SK-N-SH treated with all-trans-retinoic acid at 6 μM for 48 hours (cell line): ENCODE measurements around the gene RIMBP3C.
"Not testable (repeated sequence)": the region's sequence is repeated elsewhere in the genome, so short reads cannot be mapped to it uniquely, and the experiment has no call there.

ENCODE experiments used
- ATAC-seq: fragments of 200-7000 bp; cut with Tn5 transposase; 3 replicates; pipeline ENCODE4 v1.9.1; 2020; ENCODE audit warnings: mild to moderate bottlenecking, moderate library complexity
- BACH2 ChIP-seq: fragments of 250-450 bp; sonication (Bioruptor Pico); IDR thresholded peaks from 2 replicates; pipeline ENCODE4 v1.9.0; 2021; ENCODE audit warnings: mild to moderate bottlenecking, borderline replicate concordance
- CSDC2 ChIP-seq: fragments of 250-450 bp; sonication (Bioruptor Pico); IDR thresholded peaks from 2 replicates; pipeline ENCODE4 v1.5.0; 2020; ENCODE audit warnings: mild to moderate bottlenecking, moderate library complexity
- ESRRG ChIP-seq: fragments of 250-450 bp; sonication (Bioruptor Pico); IDR thresholded peaks from 2 replicates; pipeline ENCODE4 v1.6.1; 2021; ENCODE audit warnings: mild to moderate bottlenecking
- GLIS3 ChIP-seq: fragments of 250-450 bp; sonication (Bioruptor Pico); IDR thresholded peaks from 2 replicates; pipeline ENCODE4 v1.5.0; 2020; ENCODE audit warnings: mild to moderate bottlenecking, moderate library complexity
- OSR1 ChIP-seq: fragments of 250-450 bp; sonication (Bioruptor Pico); IDR thresholded peaks from 2 replicates; pipeline ENCODE4 v1.8.0; 2022; ENCODE audit warnings: moderate library complexity, mild to moderate bottlenecking, inconsistent platforms
- PPARA ChIP-seq: fragments of 250-450 bp; sonication (Bioruptor Pico); IDR thresholded peaks from 2 replicates; pipeline ENCODE4 v1.5.0; 2020; ENCODE audit warnings: mild to moderate bottlenecking, borderline replicate concordance
- SNAI2 ChIP-seq: fragments of 250-450 bp; sonication (Bioruptor Pico); IDR thresholded peaks from 2 replicates; pipeline ENCODE4 v1.5.0; 2020; ENCODE audit warnings: mild to moderate bottlenecking, moderate library complexity
- ZC3H10 ChIP-seq: fragments of 250-450 bp; sonication (Bioruptor Pico); IDR thresholded peaks from 2 replicates; pipeline ENCODE4 v1.5.1; 2021; ENCODE audit warnings: mild to moderate bottlenecking, moderate library complexity
- ZFP30 ChIP-seq: fragments of 450-650 bp; formaldehyde crosslinking; IDR thresholded peaks from 2 replicates; pipeline ENCODE4 v1.5.0; 2022; ENCODE audit warnings: mild to moderate bottlenecking, moderate library complexity
- ZNF565 ChIP-seq: fragments of 450-650 bp; formaldehyde crosslinking; conservative IDR thresholded peaks from 2 replicates; pipeline ENCODE4 v1.5.0; 2020; ENCODE audit warnings: low read depth, mild to moderate bottlenecking, moderate library complexity
- ZNF70 ChIP-seq: fragments of 450-650 bp; formaldehyde crosslinking; IDR thresholded peaks from 2 replicates; pipeline ENCODE4 v1.5.0; 2020; ENCODE audit warnings: mild to moderate bottlenecking, moderate library complexity
- ZNF8 ChIP-seq: fragments of 450-650 bp; formaldehyde crosslinking; IDR thresholded peaks from 2 replicates; pipeline ENCODE4 v1.5.0; 2020; ENCODE audit warnings: mild to moderate bottlenecking, moderate library complexity
- TF ChIP-seq, protein P1 (sequence below): fragments of 250-450 bp; sonication (Bioruptor Pico); IDR thresholded peaks from 2 replicates; pipeline ENCODE4 v1.5.1; 2021; ENCODE audit warnings: mild to moderate bottlenecking, moderate library complexity

Gene RIMBP3C

DNA sequence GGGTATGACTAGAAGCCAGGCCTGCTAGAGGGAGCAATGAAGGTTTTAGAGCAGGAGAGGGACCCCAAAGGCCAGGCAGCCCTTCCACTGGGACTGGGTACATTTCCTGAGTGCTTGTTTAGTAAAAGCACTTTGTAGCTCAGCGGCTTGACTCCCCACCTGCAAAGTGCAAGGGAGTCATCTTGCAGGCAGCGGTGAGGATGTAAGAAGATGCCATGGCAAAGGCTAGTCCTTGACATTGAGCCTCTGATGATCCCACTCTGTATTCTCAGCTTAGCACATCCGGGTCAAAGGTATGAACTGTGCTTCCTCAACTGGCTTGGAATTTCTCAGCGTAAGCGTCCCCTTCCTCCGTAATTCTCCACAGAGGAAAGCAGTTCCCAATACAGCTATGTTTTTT is 13.2 kb upstream of the RIMBP3C start:
- no peak for ATAC-seq
- no peak for TF ChIP-seq ZNF70
- TF ChIP-seq SNAI2 (CRISPR knock-in tag): no peak
- no peak for TF ChIP-seq OSR1 (CRISPR knock-in tag)

DNA sequence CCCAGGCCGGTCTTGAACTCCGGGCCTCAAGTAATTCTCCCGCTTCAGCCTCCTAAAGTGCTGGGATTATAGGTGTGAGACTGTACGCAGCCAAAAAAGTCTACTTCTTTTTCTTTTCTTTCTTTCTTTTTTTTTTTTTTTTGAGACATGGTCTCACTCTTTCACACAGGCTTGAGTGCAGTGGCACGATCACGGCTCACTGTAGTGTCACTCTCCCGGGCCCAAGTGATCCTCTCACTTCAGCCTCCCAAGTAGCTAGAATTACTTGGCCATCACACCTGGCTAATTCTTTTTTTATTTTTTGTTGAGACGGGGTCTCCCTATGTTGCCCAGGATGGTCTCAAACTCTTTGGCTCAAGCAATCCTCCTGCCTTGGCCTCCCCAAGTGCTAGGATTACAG is 12.7 kb upstream of the RIMBP3C start:
- no peak for ATAC-seq

DNA sequence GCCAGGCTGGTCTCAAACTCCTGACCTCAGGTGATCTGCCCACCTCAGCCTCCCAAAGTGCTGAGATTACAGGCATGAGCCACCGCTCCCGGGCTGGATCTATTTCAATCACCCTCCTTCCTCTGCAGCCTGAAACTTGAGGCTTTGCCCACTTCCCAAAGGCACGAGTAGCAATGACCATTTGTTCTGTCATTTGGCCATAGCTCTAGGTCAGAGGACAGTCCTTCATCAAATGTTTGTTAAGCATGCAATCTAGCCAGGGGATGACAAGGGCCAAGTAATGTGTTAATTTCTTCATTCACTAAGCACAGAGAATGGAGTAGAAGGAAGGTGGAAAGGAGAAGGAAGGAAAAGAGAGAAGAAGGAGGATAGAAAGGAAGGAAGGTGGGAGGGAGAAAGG is 9.4 kb upstream of the RIMBP3C start:
- not testable (repeated sequence) for ATAC-seq

More for the DNA sequence above, 12.7 kb upstream of the RIMBP3C start:
- TF ChIP-seq, protein P1, sequence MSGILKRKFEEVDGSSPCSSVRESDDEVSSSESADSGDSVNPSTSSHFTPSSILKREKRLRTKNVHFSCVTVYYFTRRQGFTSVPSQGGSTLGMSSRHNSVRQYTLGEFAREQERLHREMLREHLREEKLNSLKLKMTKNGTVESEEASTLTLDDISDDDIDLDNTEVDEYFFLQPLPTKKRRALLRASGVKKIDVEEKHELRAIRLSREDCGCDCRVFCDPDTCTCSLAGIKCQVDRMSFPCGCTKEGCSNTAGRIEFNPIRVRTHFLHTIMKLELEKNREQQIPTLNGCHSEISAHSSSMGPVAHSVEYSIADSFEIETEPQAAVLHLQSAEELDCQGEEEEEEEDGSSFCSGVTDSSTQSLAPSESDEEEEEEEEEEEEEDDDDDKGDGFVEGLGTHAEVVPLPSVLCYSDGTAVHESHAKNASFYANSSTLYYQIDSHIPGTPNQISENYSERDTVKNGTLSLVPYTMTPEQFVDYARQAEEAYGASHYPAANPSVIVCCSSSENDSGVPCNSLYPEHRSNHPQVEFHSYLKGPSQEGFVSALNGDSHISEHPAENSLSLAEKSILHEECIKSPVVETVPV: no peak
- no peak for TF ChIP-seq PPARA (CRISPR knock-in tag)
- no peak for TF ChIP-seq ZNF8 (CRISPR knock-in tag)
- no peak for TF ChIP-seq ZFP30 (CRISPR knock-in tag)
- TF ChIP-seq ESRRG: no peak
- TF ChIP-seq ZC3H10 (CRISPR knock-in tag): no peak
- TF ChIP-seq GLIS3 (CRISPR knock-in tag): no peak
- no peak for TF ChIP-seq ZNF70
- TF ChIP-seq CSDC2 (CRISPR knock-in tag): no peak
- no peak for TF ChIP-seq ZNF565 (CRISPR knock-in tag)
- TF ChIP-seq BACH2 (CRISPR knock-in tag): no peak
- TF ChIP-seq SNAI2 (CRISPR knock-in tag): no peak
- TF ChIP-seq, all 23 proteins: peak for 0

DNA sequence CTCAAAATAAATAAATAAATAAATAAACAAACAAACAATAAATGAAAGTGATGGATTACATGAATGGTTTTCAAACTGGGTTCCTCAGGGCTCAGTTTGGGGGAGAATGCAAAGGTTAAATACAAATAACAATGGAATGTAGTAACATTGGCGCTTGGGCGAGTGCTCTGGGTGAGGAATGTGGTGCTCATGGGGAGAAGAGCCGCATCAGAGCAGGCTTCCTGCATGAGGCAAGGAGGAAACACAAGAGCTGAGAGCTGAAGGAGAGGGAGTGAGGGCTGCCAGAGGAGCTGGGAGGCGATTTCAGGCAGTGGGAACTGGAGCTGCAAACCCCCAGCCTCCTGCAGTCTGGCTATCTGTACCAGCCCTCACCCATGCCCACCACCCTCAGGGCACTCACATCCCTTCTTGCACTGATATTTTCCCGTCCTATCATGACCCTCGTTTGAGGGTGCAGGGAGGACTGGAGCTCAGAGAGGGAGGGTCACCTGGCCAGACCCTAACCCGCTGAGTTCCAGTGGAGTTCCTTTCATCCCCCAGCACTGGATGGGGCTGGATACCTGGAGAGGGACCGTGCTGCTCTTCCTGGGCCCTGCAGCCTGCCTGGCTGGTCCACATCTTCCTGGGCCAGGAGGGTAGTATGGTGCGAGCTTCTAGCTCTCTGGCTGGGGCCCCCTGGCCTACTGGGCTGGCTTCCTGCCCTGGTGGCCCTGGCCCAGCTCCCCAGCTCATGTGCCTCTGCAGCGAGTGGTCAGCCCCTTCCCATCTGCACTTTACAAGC is 8.3 kb upstream of the RIMBP3C start:
- peak; percentile 29; the same call in 2 of the 3 replicates for ATAC-seq

DNA sequence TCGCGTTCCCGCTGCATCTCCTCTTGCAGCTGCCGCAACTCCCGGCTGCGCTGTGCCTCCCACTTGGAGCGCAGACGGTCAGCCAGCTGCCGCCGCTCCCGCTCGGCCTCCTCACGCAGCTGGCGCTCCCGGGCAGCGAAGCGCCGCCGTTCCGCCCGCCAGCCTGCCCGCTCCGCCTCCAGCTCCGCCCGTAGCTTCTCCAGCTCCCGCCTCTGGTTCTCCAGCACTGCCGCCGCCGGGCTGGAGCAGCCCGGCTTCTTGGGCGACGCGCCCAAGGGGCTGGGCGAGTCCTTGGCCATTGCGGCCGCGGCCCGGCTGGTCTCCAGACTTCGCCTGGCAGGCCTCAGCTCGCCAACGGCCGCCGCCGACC is 598 bp downstream of the RIMBP3C start:
- ATAC-seq: peak; percentile 83

DNA sequence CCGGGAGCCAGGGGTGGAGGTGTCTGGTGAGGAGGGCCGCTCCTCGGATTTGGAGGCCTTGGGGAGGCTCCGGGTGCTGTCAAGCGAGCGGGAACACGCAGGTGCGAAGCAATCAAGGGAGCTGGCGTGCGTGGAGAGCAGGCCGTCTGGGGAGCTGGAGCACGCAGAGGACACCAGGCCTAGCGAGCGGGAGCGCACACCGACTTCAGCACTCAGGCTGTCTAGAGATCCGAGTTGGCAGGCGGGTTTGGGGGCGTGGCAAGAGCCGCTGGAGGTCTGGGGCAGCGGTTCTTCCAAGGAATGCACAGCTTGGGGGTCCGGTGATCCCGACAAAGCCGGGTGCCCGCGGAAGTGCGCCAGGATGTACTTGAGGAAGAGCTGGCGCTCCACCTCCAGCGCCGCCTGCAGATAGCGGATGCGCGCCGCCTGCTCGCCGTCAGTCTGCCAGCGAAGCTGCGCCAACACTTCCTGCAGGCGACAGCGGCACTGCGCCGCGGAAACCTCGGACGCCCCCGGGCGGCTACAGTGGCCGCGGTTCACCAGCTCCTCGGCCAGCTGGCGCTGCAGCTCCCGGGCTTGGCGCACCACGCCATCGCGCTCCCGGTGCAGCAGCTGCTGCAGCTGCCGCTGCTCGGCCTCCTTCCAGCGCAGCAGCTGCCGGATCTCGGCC is 1.1 kb downstream of the RIMBP3C start:
- ATAC-seq: peak; percentile 75

DNA sequence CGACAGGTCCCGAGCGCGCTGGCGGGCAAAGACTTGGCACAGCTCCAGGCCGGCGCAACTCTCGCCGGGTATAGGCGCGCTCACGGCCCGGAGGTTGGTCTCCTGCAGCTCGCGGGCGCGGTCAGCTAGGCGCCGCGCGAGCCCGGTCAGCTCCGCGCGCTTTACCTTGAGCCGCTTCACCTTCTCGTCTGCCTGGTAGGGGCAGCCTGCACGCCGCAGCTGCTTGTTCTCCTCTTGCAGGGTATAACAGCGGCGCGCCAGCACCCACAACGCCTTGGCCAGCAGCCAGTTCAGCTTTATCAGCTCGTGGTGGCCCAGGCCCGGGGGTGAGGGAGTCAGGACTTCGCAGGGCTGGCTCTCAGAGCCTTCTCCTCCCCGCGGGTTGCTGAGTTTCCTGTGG is 1.7 kb downstream of the RIMBP3C start:
- ATAC-seq: peak; percentile 37

DNA sequence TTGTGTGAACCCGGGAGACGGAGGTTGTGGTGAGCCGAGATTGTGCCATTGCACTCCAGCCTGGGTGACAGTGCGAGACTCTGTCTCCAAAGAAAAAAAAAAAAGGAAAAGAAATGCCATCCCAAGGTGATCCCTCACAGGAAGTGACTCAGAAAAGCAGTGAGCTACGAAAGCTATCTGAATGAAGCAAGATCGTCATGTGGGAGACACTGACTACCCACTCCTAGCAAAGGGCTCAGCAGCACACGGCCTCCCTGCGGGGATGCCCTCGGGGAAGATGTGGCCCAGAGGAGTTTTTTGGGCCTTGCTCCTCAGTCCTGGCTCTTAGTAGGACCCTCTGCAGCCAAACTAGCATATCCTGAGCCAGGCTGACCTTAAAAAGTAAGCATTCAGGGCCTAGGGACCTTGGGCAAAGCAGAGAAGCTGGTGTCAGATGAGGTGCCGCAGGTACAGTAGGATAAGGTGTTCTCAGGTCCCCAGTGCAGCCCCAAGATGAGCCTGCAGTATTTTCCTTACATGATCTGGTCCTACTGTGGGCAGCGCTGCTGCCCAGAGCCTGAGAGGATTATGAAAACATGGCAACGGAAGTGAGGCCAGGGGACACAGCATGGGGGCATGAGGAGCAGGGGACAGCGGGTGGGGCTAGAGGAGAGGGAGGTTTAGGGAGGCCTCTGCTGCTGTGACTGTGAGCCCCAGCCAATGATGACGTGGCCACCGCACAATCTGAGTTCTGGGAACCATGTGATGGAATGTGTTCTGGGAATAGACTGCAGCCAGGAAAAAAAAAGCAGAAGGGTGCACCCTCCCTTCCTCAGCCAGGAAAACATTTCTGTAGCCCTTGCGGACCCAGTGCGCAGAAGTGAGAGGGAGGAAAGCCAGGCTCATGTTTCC is 6.6 kb downstream of the RIMBP3C start:
- peak; percentile 47; the same call in 2 of the 3 replicates for ATAC-seq

DNA sequence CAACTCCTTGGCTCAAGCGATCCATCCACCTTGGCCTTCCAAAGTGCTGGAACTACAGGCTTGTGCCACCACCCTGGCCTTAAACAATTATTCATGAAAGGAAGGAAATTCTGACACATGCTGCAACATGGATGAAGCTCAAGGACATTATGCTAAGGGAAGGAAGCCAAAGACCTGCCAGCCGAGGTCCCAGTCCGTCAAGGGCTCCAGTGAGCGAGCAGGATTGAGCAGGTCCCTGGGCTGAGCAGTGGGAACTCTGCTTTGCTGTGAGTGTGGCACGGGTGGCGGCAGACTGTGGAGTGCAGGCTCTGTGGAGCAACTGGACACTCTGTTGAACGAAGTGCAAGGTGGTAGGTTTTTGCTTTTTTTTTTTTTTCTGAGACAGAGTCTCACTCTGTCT is 11.4 kb downstream of the RIMBP3C start:
- ATAC-seq: not testable (repeated sequence)

DNA sequence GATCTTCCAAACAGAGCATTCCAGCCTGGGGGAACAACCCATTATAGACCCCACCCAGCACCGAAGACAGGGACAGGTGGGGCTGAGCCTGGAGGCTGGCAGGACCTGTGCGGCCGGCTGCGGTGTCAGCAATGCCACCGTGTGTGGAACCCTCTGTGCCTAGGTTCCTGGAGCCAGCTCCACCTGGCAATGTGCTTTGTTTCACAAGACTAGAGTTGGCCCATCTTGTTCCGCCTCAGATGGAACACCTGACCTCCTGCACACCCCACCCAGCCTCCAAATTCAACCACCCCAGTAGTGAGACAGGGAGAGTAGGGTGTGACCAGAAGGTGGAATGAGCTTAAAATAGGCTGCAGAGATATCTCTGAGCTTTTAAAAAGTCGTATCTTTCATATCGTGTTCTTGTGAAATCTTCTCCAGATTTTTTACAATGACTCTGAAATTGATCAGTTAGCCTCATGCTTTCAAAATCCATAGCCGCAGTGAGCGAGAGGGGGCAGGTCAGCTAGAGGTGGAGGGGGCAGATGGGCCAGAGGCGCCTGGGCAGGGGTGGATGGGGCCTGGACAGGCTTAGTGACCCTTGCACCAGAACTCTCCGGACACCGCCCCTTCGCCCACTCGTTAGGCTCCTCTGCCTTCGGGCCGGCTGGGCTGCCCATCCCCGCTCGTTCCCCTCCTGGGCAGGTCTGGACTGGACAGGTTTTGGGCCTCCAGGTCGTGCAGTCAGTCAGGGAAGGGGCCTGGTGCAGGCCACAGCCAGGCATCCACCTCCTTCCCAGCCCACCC is 18.2 kb downstream of the RIMBP3C start:
- ATAC-seq: not testable (repeated sequence)

DNA sequence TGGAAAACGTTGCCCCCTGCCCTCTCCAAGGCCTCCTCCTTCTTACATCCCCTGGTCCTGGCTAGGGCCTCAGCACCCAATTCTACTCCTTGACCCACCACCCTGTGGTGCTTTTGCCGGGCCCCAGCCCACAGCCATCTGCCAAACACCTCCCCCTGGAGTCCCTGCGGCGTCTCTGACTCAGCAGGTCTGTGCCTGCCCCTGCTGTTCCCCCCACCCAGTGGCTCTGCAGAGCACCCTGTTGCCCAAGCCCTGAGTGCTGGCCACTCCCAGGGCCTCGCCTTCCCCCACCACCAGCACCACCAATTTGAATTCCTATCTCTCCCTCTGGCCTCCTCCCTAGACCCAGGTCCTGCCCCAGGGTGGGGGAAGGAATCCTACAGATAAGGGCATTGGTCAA is 19.7 kb downstream of the RIMBP3C start:
- not testable (repeated sequence) for ATAC-seq

DNA sequence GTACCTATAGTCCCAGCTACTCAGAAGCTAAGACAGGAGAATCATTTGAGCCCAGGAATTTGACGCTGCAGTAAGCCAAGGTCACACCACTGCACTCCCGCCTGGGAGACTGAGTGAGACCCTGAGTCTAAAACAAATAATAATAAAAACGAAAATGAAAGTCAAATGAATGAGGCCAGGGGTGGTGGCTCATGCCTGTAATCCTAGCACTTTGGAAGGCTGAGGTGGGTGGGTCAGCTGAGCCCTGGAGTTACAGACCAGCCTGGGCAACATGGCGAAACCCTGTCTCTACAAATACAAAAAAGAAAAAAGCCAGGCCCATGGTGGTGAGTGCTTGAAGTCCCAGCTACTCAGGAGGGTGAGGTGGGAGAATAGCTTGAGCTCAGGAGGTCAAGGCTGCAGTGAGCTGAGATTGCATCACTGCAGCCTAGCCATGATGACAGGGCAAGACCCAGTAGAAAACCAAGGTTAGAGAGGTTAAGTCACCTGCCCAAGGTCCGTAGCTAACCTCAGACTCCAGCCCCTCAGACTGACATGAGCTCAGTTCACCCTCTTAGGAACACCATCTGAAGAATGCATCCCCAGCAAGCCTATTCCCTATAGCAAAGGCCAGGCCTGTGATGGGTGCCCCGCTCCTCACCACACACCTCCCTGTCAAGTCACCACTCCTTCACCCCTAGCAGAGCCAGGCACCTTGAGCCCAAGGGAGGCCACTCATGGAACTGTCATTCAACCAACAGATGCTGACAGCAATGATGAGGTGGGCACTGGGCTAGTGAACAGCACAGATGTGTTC is 24.4 kb downstream of the RIMBP3C start:
- not testable (repeated sequence) for ATAC-seq

DNA sequence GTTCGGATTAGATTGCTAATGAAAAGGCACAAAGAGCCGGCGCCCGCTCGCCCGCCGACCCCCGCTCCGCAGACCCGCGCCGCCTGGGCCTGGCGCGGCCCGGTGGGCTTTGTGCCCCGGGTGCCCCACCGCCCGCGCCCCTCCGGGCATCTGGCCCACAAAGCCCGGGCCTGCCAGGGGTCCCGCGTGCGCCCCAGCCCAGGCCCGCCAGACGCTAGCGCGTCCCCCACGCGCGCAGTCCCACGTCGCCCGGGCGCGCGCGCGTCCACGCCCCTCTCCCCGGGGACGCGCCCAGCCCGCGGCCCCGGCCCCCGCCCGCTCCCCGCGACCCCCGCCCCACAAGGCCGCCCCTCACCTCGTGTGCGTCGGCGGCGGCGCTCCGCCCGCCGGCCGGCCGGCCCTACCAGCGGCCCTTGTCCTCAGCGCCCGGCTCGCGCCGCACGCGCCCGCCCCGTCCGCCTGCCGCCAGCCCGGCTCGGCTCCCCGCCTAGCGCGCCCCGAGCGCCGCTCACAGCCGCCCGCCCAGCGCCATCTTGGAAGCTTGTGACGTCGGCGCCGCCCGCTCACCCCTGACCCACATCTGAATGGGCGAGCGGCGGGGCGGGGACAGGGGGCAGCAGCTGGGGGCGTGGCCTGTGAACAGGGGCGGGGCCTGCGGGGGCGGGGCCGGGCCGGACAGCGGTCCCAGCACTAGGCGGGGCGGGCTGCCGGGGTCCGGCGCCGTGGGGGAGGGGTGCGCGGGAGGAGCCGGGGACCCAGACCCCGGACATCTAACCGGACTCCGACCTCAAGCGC is 34.1 kb downstream of the RIMBP3C start:
- peak; percentile 77 for ATAC-seq

DNA sequence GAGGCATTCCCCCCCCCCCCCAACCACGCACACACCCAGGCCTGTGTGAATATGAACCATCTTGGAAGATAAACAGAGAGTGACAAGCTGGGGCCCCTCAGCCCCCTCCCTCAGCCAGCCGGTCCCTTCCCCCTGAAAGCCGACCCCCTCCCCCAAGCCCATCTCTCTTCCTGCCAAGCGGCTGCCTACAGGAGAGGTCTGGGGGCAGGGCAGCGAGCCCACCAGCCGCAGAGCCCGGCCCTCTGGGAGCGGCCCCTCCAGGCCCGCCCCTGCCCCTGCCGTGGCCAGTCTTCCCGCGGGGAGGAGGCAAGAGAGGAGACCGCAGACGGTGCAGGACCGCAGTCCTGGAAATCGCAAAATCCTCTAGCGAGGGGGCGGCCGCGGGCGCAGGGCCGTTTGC is 34.7 kb downstream of the RIMBP3C start:
- ATAC-seq: not testable (repeated sequence)
